ENCODE results near the gene C4A.
"Not testable (repeated sequence)": the region's sequence is repeated elsewhere in the genome, so short reads cannot be mapped to it uniquely, and the experiment has no call there.

- not testable (repeated sequence) for TF ChIP-seq SUZ12 (IDR thresholded peaks at IDR 0.05; ENCODE audit: extremely low read depth, insufficient read depth, insufficient read length); ZNF274 (IDR thresholded peaks at IDR 0.05; ENCODE audit: low read depth, low read length); YY1 (IDR thresholded peaks at IDR 0.05; ENCODE audit: insufficient read depth, insufficient read length)
Observed at GRCh38 chr6:32028631-32029030, 46.8 kb downstream of the C4A start.
